Endothelial cell of umbilical vein (primary cell): ENCODE data around the gene ZMIZ1. TPM values are rescaled to one million over a fixed set of nuclear protein-coding genes. Genes with fewer than 3 reads are reported as not detected.

ENCODE experiments used
- BruUV-seq: library from RNA; stranded (reverse); fragments of 400-500 nt; replicated peaks from 2 replicates; lab custom pipeline; 2021; lab: Mats Ljungman, UMichigan
- CTCF ChIA-PET: fragments of 300-600, 350-600 bp; sonication (Branson Sonifier 250); formaldehyde crosslinking; loops from one replicate; lab custom pipeline; 2021; ENCODE audit warnings: antibody characterized with exemption, inconsistent platforms; lab: Charles Lee
- POLR2A ChIA-PET: fragments of 300-600, 350-600 bp; sonication (Branson Sonifier 250); formaldehyde crosslinking; loops from one replicate; lab custom pipeline; 2021; ENCODE audit warnings: antibody characterized with exemption, inconsistent platforms; lab: Charles Lee
- DNase-seq: peaks from one replicate; pipeline ENCODE4 v3.0.0-alpha.2; 2011; ENCODE audit warnings: low read depth, low spot score
- FAIRE-seq: peaks from 2 replicates; lab custom pipeline; 2011; peaks lifted over from hg19 to GRCh38; lab: Jason Lieb, UNC
- H2AFZ ChIP-seq: 2 replicates; pipeline ENCODE4 v1.6.0; 2012; ENCODE audit warnings: low read depth, low read length, control low read depth, inconsistent platforms
- H3K27ac ChIP-seq: 2 replicates; pipeline ENCODE4 v1.5.1; 2011; ENCODE audit warnings: low read depth, mild to moderate bottlenecking, control low read depth, low read length, moderate library complexity; ENCODE audit not compliant: insufficient read depth
- H3K27me3 ChIP-seq, 2 experiments: 2 replicates each; pipeline versions ENCODE4 v1.6.0 to v1.6.1; 2011; ENCODE audit warnings: low read length in 2 of 2, mixed read lengths in 1 of 2; ENCODE audit not compliant: control insufficient read depth in 2 of 2, insufficient read depth in 2 of 2
- H3K36me3 ChIP-seq, 2 experiments: 2 replicates in 1 of 2; 3 replicates in 1 of 2; pipeline ENCODE4 v1.5.1; 2011; ENCODE audit warnings: low read length in 2 of 2, mild to moderate bottlenecking in 1 of 2, moderate library complexity in 1 of 2; ENCODE audit not compliant: control insufficient read depth in 2 of 2, insufficient read depth in 2 of 2; ENCODE audit errors: extremely low read depth in 1 of 2
- H3K4me1 ChIP-seq: 3 replicates; pipeline ENCODE4 v1.5.1; 2011; ENCODE audit warnings: mild to moderate bottlenecking, low read length; ENCODE audit not compliant: control insufficient read depth, insufficient read depth; ENCODE audit errors: extremely low read depth
- H3K4me2 ChIP-seq: 2 replicates; pipeline ENCODE4 v1.6.1; 2011; ENCODE audit warnings: low read length, control low read depth, mixed read lengths; ENCODE audit not compliant: insufficient read depth
- H3K4me3 ChIP-seq, 3 experiments: fragments of 200-600 bp in 1 of 3; sonication (generic), shearing (Covaris generic) in 1 of 3; replicated peaks in 1 of 3; 2 replicates each; pipeline ENCODE4 v1.5.1; 2011 to 2016; ENCODE audit warnings: control low read depth in 3 of 3, low read length in 3 of 3, mild to moderate bottlenecking in 2 of 3, inconsistent platforms in 1 of 3, low read depth in 1 of 3, moderate library complexity in 1 of 3; ENCODE audit not compliant: insufficient read depth in 1 of 3
- H3K79me2 ChIP-seq: 2 replicates; pipeline ENCODE4 v1.6.0; 2012; ENCODE audit warnings: low read length, inconsistent platforms; ENCODE audit not compliant: control insufficient read depth, insufficient read depth
- H3K9ac ChIP-seq: replicated peaks from 2 replicates; pipeline ENCODE3; 2011; ENCODE audit warnings: low read length, control low read depth; ENCODE audit not compliant: insufficient read depth; ENCODE audit errors: extremely low read depth
- H3K9me1 ChIP-seq: replicated peaks from 3 replicates; pipeline ENCODE4 v1.6.0; 2011; ENCODE audit warnings: mild to moderate bottlenecking, low read length; ENCODE audit not compliant: control insufficient read depth, insufficient read depth; ENCODE audit errors: extremely low read depth
- H3K9me3 ChIP-seq: replicated peaks from 2 replicates; pipeline ENCODE4 v1.5.1; 2012; ENCODE audit warnings: low read length, inconsistent platforms; ENCODE audit not compliant: control insufficient read depth, insufficient read depth
- H4K20me1 ChIP-seq: replicated peaks from 2 replicates; pipeline ENCODE3; 2011; ENCODE audit warnings: mild to moderate bottlenecking, low read length; ENCODE audit not compliant: control insufficient read depth, insufficient read depth; ENCODE audit errors: extremely low read depth
- CTCF ChIP-seq, 2 donors: IDR thresholded peaks; 1 replicate in 1 of 2; 2 replicates in 1 of 2; pipeline ENCODE4 v1.5.1; 2011; ENCODE audit warnings: low read length in 2 of 2, mild to moderate bottlenecking in 2 of 2, moderate library complexity in 2 of 2, control low read depth in 1 of 2, inconsistent platforms in 1 of 2, low read depth in 1 of 2; ENCODE audit not compliant: insufficient read depth in 1 of 2; ENCODE audit errors: extremely low read depth in 1 of 2
- EZH2 ChIP-seq: IDR thresholded peaks from 2 replicates; pipeline ENCODE4 v1.6.1; 2012; ENCODE audit warnings: borderline replicate concordance, low read depth, mild to moderate bottlenecking, moderate library complexity, low read length, inconsistent platforms; ENCODE audit not compliant: severe bottlenecking
- FOS ChIP-seq: IDR thresholded peaks from 2 replicates; pipeline ENCODE4 v1.6.1; 2011; ENCODE audit warnings: mild to moderate bottlenecking, low read length, moderate library complexity, borderline replicate concordance; ENCODE audit not compliant: insufficient read depth
- GATA2 ChIP-seq: IDR thresholded peaks from 2 replicates; pipeline ENCODE4 v1.7.0; 2011; ENCODE audit warnings: low read depth, mild to moderate bottlenecking, moderate library complexity, mixed read lengths, low read length; ENCODE audit not compliant: insufficient read length, insufficient read depth
- JUN ChIP-seq: IDR thresholded peaks from 2 replicates; pipeline ENCODE4 v1.6.1; 2011; ENCODE audit warnings: borderline replicate concordance, low read depth; ENCODE audit not compliant: insufficient read length, insufficient read depth
- MAX ChIP-seq: IDR thresholded peaks from 2 replicates; pipeline ENCODE4 v1.6.1; 2011; ENCODE audit not compliant: insufficient read depth, insufficient read length
- MYC ChIP-seq: IDR thresholded peaks from one replicate; pipeline ENCODE4 v1.6.1; 2011; ENCODE audit warnings: mild to moderate bottlenecking, low read depth, low read length
- POLR2AphosphoS5 ChIP-seq: IDR thresholded peaks from 2 replicates; pipeline ENCODE4 v1.6.1; 2012; ENCODE audit warnings: low read depth, mild to moderate bottlenecking, control low read depth, low read length, moderate library complexity; ENCODE audit not compliant: insufficient read depth
- dilution Hi-C: fragments of 300-500 bp; cut with MboI; formaldehyde crosslinking; loops from one replicate; pipeline ENCODE4 v1.15.0; 2019; ENCODE audit warnings: low sequenced_read_pairs; ENCODE audit not compliant: extremely low pct_ligation_motif_present
- intact Hi-C: fragments of 100-400 bp; cut with micrococcal nuclease; formaldehyde crosslinking; loops from one replicate; pipeline ENCODE4 v1.10.0; 2022
- polyA plus RNA-seq, 4 experiments: library from polyadenylated mRNA; depleted of rRNA in 3 of 4; stranded (reverse) in 3 of 4; unstranded in 1 of 4; fragments of >200 nt; gene quantifications; 2 replicates each; pipeline versions ENCODE4 v1.2.1 to v1.2.3, GENCODE V29; 2011 to 2012; ENCODE audit warnings: missing spikeins in 1 of 4
- total RNA-seq: library from RNA; stranded (reverse); gene quantifications from 2 replicates; pipeline ENCODE4 v1.2.3, GENCODE V29; 2021

ZMIZ1 gene
- total and polyA plus RNA-seq, 2 donors (not counting 3 experiments of a cell fraction or from before 2014, with no cell fraction given) = 12.5 to 46.7 TPM

- Histone ChIP-seq H3K9me3 (no peaks in the 10 kb centered on the region), H2AFZ (no peak overlapping the region), H3K4me3 (no peak overlapping the region), H3K9me1 (no peaks in the 10 kb centered on the region), H3K79me2 (peaks cover 20% of the 10 kb centered on the region), H3K27ac (no peak overlapping the region), H4K20me1 (no peaks in the 10 kb centered on the region), H3K9ac (no peak overlapping the region), H3K27me3 (no peaks in the 10 kb centered on the region), H3K36me3 (peaks cover 7 to 38% of the 10 kb centered on the region in 2 experiments), H3K4me2 (no peak overlapping the region), H3K4me1 (peaks cover 11% of the 10 kb centered on the region)
- TF ChIP-seq MYC = no peak
- TF ChIP-seq EZH2 = no peak
- no peak for TF ChIP-seq POLR2AphosphoS5
- TF ChIP-seq JUN = no peak
- TF ChIP-seq GATA2 = no peak
- TF ChIP-seq MAX = no peak
- TF ChIP-seq FOS = no peak
- no peak for TF ChIP-seq CTCF (IDR thresholded peaks at IDR 0.05; ENCODE audit: extremely low read depth in 1 of 2, insufficient read depth in 1 of 2, low read depth in 1 of 2, low read length in 2 of 2)
- no peak for DNase-seq
- ChIA-PET CTCF (interaction anchor here (0.7 to 0.9 kb wide), 2 partner anchors 9 to 69 kb away, joined by 3 read pairs; no protein-coding TSS in a partner anchor), POLR2A (no interaction called here)
- intact Hi-C loops = no loop called here
- dilution Hi-C loops = no loop called here
- FAIRE-seq = no peak
- BruUV-seq = no TSS peak
Measured at GRCh38 chr10:79350407-79351154, 281.8 kb downstream of the ZMIZ1 start.
